VCaP (cell line): ENCODE data around the gene KRT16.

Source experiments
- H3K27ac ChIP-seq: fragments of 450-650 bp; 2 replicates; pipeline ENCODE4 v1.5.1; 2017
- TF ChIP-seq, protein P1 (sequence below): fragments of 450-650 bp; conservative IDR thresholded peaks from 2 replicates; pipeline ENCODE4 v1.5.1; 2017; ENCODE audit warnings: mild to moderate bottlenecking, moderate library complexity

KRT16 gene

DNA sequence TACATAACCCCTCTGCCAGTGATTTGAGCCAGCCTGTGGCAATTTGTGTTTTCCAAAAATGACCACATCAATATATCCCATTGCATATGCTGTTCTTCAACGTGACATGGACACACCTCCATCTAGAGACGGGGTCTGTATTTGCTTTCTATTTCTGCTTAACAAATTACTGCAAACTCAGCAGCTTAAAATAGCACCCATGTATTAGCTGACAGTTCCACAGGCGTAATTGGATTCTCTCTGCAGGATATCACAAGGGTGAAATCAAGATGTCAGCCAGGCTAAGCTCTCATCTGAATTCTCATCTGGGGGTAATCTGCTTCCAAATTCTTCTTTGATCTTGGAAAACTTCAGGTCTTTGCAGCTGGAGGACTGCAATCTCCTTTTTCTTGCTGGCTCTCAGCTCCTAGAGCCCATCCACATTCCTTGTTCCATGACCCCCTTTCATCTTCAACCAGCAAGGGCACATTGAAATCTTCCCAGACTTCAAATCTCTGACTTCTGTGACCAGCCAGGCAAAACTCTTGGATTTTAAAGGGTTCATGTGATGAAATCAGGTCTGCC, 48.9 kb downstream of the KRT16 start:
- H3K27ac ChIP-seq, result no peak overlapping the region
- TF ChIP-seq, protein P1, sequence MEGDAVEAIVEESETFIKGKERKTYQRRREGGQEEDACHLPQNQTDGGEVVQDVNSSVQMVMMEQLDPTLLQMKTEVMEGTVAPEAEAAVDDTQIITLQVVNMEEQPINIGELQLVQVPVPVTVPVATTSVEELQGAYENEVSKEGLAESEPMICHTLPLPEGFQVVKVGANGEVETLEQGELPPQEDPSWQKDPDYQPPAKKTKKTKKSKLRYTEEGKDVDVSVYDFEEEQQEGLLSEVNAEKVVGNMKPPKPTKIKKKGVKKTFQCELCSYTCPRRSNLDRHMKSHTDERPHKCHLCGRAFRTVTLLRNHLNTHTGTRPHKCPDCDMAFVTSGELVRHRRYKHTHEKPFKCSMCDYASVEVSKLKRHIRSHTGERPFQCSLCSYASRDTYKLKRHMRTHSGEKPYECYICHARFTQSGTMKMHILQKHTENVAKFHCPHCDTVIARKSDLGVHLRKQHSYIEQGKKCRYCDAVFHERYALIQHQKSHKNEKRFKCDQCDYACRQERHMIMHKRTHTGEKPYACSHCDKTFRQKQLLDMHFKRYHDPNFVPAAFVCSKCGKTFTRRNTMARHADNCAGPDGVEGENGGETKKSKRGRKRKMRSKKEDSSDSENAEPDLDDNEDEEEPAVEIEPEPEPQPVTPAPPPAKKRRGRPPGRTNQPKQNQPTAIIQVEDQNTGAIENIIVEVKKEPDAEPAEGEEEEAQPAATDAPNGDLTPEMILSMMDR, result no peak

DNA sequence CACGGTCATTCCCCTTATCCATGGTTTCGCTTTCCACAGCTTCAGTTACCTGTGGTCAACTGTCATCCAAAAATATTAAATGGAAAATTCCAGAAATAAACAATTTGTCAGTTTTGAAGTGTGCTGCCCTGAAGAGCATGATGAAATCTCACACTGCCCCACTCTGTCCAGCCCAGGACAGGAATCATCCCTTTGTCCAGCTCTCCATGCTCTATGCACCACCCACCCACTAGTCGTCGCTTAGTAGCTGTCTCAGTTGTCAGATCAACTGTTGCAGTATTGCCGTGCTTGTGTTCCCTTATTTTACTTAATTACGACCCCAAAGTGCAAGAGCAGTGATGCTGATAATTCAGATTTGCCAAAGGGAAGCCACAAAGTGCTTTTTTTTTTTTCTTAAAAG, 51.0 kb downstream of the KRT16 start:
- TF ChIP-seq, protein P1, result no peak
- no peak overlapping the region for H3K27ac ChIP-seq
